ENCODE measurements around the gene MRC2. TPM values are rescaled to one million over a fixed set of nuclear protein-coding genes. Genes with fewer than 3 reads are reported as not detected.

MRC2 gene
- total RNA-seq, 1 experiment from 2014 or later = 2.3 TPM

DNA sequence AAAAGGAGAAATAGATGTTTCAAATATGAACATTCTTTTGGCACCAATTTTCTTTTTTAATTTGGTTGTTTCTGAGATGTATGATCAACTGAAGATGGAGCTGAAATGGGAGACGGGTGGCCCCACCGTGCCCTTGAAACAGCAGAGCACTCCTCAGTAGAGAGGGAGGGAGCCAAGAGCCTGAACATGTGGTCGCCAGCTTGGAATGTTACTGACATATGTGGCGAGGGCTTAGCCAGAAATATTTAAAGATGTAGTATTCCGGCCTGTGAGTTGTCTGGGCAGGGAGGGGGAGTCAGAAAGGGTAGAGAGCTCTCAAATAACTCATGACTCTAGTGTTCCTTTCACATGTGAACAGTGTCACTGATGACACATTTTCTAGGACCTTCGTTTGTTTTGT lies 13.3 kb upstream of the MRC2 start:
- DNase-seq = no peak
- Mint-ChIP-seq H3K27me3 (ENCODE audit: unreplicated experiment) (no peaks in the 10 kb centered on the region), H3K27ac (ENCODE audit: unreplicated experiment) (no peak overlapping the region), H3K9me3 (ENCODE audit: low read depth, unreplicated experiment) (no peaks in the 10 kb centered on the region), H3K4me3 (ENCODE audit: low read depth, unreplicated experiment) (no peak overlapping the region), H3K36me3 (ENCODE audit: insufficient read depth, unreplicated experiment) (peaks cover 18% of the 10 kb centered on the region), H3K4me1 (ENCODE audit: low read depth, unreplicated experiment) (no peaks in the 10 kb centered on the region)
- TF ChIP-seq, protein P1, sequence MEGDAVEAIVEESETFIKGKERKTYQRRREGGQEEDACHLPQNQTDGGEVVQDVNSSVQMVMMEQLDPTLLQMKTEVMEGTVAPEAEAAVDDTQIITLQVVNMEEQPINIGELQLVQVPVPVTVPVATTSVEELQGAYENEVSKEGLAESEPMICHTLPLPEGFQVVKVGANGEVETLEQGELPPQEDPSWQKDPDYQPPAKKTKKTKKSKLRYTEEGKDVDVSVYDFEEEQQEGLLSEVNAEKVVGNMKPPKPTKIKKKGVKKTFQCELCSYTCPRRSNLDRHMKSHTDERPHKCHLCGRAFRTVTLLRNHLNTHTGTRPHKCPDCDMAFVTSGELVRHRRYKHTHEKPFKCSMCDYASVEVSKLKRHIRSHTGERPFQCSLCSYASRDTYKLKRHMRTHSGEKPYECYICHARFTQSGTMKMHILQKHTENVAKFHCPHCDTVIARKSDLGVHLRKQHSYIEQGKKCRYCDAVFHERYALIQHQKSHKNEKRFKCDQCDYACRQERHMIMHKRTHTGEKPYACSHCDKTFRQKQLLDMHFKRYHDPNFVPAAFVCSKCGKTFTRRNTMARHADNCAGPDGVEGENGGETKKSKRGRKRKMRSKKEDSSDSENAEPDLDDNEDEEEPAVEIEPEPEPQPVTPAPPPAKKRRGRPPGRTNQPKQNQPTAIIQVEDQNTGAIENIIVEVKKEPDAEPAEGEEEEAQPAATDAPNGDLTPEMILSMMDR (IDR thresholded peaks at IDR 0.05; ENCODE audit: unreplicated experiment) = no peak
- CTCF ChIA-PET = interaction anchor here (0.6 kb wide), 1 partner anchor 92 kb away, joined by 3 read pairs; no protein-coding TSS in a partner anchor
- intact Hi-C loops (cut with micrococcal nuclease; ENCODE audit: unreplicated experiment) = no loop called here
- BruUV-seq (replicated peaks) = no TSS peak

DNA sequence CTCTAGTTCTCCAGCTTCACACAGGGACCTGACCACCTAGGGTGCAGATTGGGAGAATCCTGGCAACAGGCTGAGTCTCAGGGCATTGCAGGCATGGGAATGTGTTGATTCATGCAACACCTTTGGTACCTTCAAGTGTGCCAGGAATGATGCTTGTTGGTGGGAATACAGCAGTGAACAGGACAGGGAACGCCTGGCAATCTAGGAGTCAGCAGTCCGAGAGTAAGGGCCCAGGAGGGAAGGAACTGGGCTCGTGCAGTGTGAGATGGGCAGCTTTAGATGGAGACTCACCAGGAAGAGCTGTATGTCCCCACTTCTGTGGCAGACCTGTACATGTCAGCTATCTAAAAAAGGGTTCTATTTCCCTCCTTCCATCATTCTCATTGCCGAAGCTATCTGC lies 12.0 kb upstream of the MRC2 start:
- intact Hi-C loops (cut with micrococcal nuclease; ENCODE audit: unreplicated experiment) = no loop called here
- TF ChIP-seq, protein P1 (IDR thresholded peaks at IDR 0.05; ENCODE audit: unreplicated experiment) = no peak
- peaks cover 18% of the 10 kb centered on the region for H3K36me3 Mint-ChIP-seq (ENCODE audit: insufficient read depth, unreplicated experiment)
- H3K4me3 Mint-ChIP-seq (ENCODE audit: low read depth, unreplicated experiment) = no peak overlapping the region
- H3K4me1 Mint-ChIP-seq (ENCODE audit: low read depth, unreplicated experiment) = no peaks in the 10 kb centered on the region
- CTCF ChIA-PET = interaction anchor here (0.6 kb wide), 1 partner anchor 119 kb away, joined by 3 read pairs; no protein-coding TSS in a partner anchor
- DNase-seq = no peak
- H3K27ac Mint-ChIP-seq (ENCODE audit: unreplicated experiment) = no peak overlapping the region
- no peaks in the 10 kb centered on the region for H3K27me3 Mint-ChIP-seq (ENCODE audit: unreplicated experiment)
- no peaks in the 10 kb centered on the region for H3K9me3 Mint-ChIP-seq (ENCODE audit: low read depth, unreplicated experiment)
- no TSS peak for BruUV-seq (replicated peaks)

DNA sequence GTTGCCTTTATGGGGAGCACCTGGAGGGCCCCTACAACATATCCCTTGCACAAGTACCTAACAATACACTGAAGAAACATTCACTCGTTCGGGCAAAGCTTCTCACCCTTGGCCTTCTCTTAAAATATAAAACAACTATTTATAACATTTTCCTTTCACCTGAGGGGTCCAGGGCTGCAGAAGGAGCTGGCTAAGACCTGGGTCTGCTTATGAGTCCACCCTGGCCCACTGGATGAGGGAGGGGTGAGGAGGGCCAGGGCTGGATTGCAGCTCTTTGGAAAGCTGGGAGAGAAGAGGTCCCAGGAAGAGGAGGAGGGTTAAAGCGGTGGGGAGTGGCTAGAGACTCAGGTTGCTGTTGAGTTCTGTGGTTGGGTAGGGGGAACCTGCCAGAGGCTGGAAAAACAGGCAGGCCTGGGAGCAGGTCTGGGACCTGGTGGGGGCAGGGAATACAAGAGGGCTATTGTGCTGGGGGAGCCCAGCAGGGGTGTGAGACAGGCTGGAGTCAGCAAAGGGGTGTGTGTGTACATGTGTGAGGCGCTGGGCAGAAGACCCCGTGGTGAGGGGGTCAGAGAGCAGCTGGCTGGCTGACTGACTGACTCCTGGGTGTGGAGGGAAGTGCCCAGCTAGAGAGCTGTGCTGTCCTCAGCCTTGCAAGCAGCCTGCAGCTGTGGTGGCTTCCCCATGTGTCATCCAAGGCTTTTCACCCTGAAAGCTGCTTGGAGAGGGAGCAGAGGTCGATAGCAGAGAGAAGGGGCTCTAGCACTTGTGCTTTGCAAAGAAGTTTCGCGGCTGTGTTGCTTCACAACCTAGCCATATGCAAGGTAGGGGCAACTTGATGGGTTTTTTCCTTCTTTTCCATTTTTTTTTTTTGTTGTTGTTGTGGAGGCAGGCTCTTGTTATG lies 10.2 kb upstream of the MRC2 start:
- BruUV-seq (replicated peaks) = no TSS peak
- intact Hi-C loops (cut with micrococcal nuclease; ENCODE audit: unreplicated experiment) = no loop called here
- Mint-ChIP-seq H3K4me3 (ENCODE audit: low read depth, unreplicated experiment) (no peak overlapping the region), H3K27me3 (ENCODE audit: unreplicated experiment) (no peaks in the 10 kb centered on the region), H3K9me3 (ENCODE audit: low read depth, unreplicated experiment) (no peaks in the 10 kb centered on the region), H3K4me1 (ENCODE audit: low read depth, unreplicated experiment) (no peaks in the 10 kb centered on the region), H3K36me3 (ENCODE audit: insufficient read depth, unreplicated experiment) (peaks cover 18% of the 10 kb centered on the region), H3K27ac (ENCODE audit: unreplicated experiment) (no peak overlapping the region)
- peak; percentile 6 for DNase-seq
- CTCF ChIA-PET = interaction anchor here (0.6 kb wide), 1 partner anchor 554 kb away, joined by 3 read pairs; no protein-coding TSS in a partner anchor
- TF ChIP-seq, protein P1 (IDR thresholded peaks at IDR 0.05; ENCODE audit: unreplicated experiment) = no peak

DNA sequence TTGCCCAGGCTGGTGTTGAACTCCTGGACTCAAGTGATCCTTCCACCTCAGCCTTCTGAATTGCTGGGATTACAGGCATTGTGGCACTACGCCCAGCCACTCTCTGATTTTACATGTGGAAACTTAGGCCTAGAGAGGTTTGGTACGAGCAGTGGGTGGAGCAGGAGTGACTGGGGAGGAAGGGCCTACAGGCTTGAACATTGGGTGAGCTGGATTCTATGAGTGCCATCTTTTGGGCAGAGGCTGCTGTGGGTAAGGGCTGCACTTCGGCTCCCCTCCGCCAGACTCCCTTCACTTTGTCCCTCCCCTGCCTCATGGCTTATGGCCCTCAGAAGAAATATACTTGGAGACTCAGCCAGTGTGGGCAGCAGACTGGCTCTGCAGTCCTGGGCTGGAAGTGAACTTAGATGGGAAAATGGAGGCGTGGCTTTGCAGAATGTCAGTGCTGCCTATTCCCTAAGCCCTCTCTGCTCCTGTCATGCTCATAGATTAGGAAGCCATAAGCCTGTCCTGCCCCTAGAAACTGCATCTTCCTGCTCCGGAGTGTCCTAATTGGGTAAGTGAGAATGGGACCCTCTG lies 9.5 kb upstream of the MRC2 start:
- intact Hi-C loops (cut with micrococcal nuclease; ENCODE audit: unreplicated experiment) = no loop called here
- H3K9me3 Mint-ChIP-seq (ENCODE audit: low read depth, unreplicated experiment) = no peaks in the 10 kb centered on the region
- peaks cover 18% of the 10 kb centered on the region for H3K36me3 Mint-ChIP-seq (ENCODE audit: insufficient read depth, unreplicated experiment)
- TF ChIP-seq, protein P1 (IDR thresholded peaks at IDR 0.05; ENCODE audit: unreplicated experiment) = no peak
- no peak overlapping the region for H3K4me3 Mint-ChIP-seq (ENCODE audit: low read depth, unreplicated experiment)
- BruUV-seq (replicated peaks) = no TSS peak
- CTCF ChIA-PET = no interaction called here
- H3K27me3 Mint-ChIP-seq (ENCODE audit: unreplicated experiment) = no peaks in the 10 kb centered on the region
- H3K27ac Mint-ChIP-seq (ENCODE audit: unreplicated experiment) = no peak overlapping the region
- no peak for DNase-seq
- no peaks in the 10 kb centered on the region for H3K4me1 Mint-ChIP-seq (ENCODE audit: low read depth, unreplicated experiment)

All from Calu3 (cell line).